IMR-90 (cell line): ENCODE measurements around the gene AADACL3. TPM values are rescaled to one million over a fixed set of nuclear protein-coding genes. Genes with fewer than 3 reads are reported as not detected.

ENCODE experiments used
- ATAC-seq: fragments of 200-7000 bp; cut with Tn5 transposase; 2 replicates; pipeline ENCODE4 v1.9.1; 2020; ENCODE audit warnings: low read depth, mild to moderate bottlenecking, moderate library complexity
- BruUV-seq: library from RNA; stranded (reverse); fragments of 400-500 nt; replicated peaks from 2 replicates; lab custom pipeline; 2021; lab: Mats Ljungman, UMichigan
- CTCF ChIA-PET: fragments of 300-600 bp; formaldehyde crosslinking; extraction: SDS; loops from one replicate; lab custom pipeline; 2021; ENCODE audit warnings: antibody characterized with exemption; lab: Yijun Ruan, JAX
- POLR2A ChIA-PET: fragments of 300-600 bp; sonication (Branson Sonifier 250); formaldehyde crosslinking; loops from one replicate; lab custom pipeline; 2022; ENCODE audit warnings: antibody characterized with exemption; ENCODE audit not compliant: unreplicated experiment; lab: Charles Lee
- DNase-seq: peaks from one replicate; pipeline ENCODE4 v3.0.0; 2013
- H2AFZ ChIP-seq: replicated peaks from 2 replicates; pipeline ENCODE3; 2013; ENCODE audit warnings: low read length, mild to moderate bottlenecking; ENCODE audit not compliant: poor library complexity
- H2AK5ac ChIP-seq: 2 replicates; pipeline ENCODE4 v1.6.1; 2013; ENCODE audit warnings: low read depth, low read length, inconsistent platforms
- H2AK9ac ChIP-seq: replicated peaks from 2 replicates; pipeline ENCODE3; 2013; ENCODE audit warnings: mild to moderate bottlenecking, low read depth, low read length, moderate library complexity; ENCODE audit not compliant: poor library complexity
- H2BK120ac ChIP-seq: 2 replicates; pipeline ENCODE4 v1.6.1; 2013; ENCODE audit warnings: low read depth, low read length, inconsistent platforms
- H2BK15ac ChIP-seq: 3 replicates; pipeline ENCODE4 v1.6.1; 2013; ENCODE audit warnings: low read depth, low read length, inconsistent platforms
- H2BK20ac ChIP-seq: 2 replicates; pipeline ENCODE4 v1.6.1; 2013; ENCODE audit warnings: low read depth, mild to moderate bottlenecking, inconsistent platforms, low read length, moderate library complexity
- H2BK5ac ChIP-seq: 2 replicates; pipeline ENCODE4 v1.6.1; 2013; ENCODE audit warnings: mild to moderate bottlenecking, low read depth, low read length, inconsistent platforms; ENCODE audit not compliant: poor library complexity, severe bottlenecking
- H3K14ac ChIP-seq: replicated peaks from 2 replicates; pipeline ENCODE4 v1.6.1; 2013; ENCODE audit warnings: low read depth, low read length, inconsistent platforms
- H3K18ac ChIP-seq: 2 replicates; pipeline ENCODE4 v1.6.1; 2013; ENCODE audit warnings: low read depth, low read length, control low read depth
- H3K23ac ChIP-seq: 2 replicates; pipeline ENCODE4 v1.6.1; 2013; ENCODE audit warnings: low read depth, low read length, inconsistent platforms
- H3K27ac ChIP-seq: 2 replicates; pipeline ENCODE4 v1.5.1; 2013; ENCODE audit warnings: mild to moderate bottlenecking, control low read depth, low read length; ENCODE audit not compliant: insufficient read depth
- H3K27me3 ChIP-seq: 2 replicates; pipeline ENCODE4 v1.6.1; 2013; ENCODE audit warnings: low read length; ENCODE audit not compliant: control insufficient read depth, insufficient read depth
- H3K36me3 ChIP-seq: 2 replicates; pipeline ENCODE4 v1.6.1; 2013; ENCODE audit warnings: low read length, mixed read lengths; ENCODE audit not compliant: control insufficient read depth, insufficient read depth
- H3K4ac ChIP-seq: 2 replicates; pipeline ENCODE4 v1.6.1; 2013; ENCODE audit warnings: low read depth, low read length, inconsistent platforms
- H3K4me1 ChIP-seq: 2 replicates; pipeline ENCODE4 v1.6.1; 2013; ENCODE audit warnings: low read length, mixed read lengths; ENCODE audit not compliant: control insufficient read depth, insufficient read depth
- H3K4me2 ChIP-seq: 2 replicates; pipeline ENCODE4 v1.6.1; 2013; ENCODE audit warnings: low read depth, mild to moderate bottlenecking, control low read depth, low read length, moderate library complexity
- H3K4me3 ChIP-seq: 2 replicates; pipeline ENCODE4 v1.5.1; 2013; ENCODE audit warnings: low read depth, mild to moderate bottlenecking, control low read depth, low read length, moderate library complexity; ENCODE audit not compliant: insufficient read depth
- H3K56ac ChIP-seq: 2 replicates; pipeline ENCODE4 v1.6.1; 2013; ENCODE audit warnings: low read length, inconsistent platforms; ENCODE audit not compliant: insufficient read depth; ENCODE audit errors: extremely low read depth
- H3K79me1 ChIP-seq, 2 experiments: 2 replicates each; pipeline ENCODE4 v1.6.1; 2013; ENCODE audit warnings: low read length in 2 of 2, inconsistent platforms in 1 of 2, low read depth in 1 of 2
- H3K9ac ChIP-seq: 2 replicates; pipeline ENCODE4 v1.6.1; 2013; ENCODE audit warnings: low read depth, low read length, control low read depth
- H3K9me1 ChIP-seq: 2 replicates; pipeline ENCODE4 v1.6.1; 2013; ENCODE audit warnings: low read length, inconsistent platforms; ENCODE audit not compliant: insufficient read depth
- H3K9me3 ChIP-seq: 2 replicates; pipeline ENCODE4 v1.6.1; 2013; ENCODE audit warnings: low read length; ENCODE audit not compliant: control insufficient read depth, insufficient read depth
- H4K20me1 ChIP-seq: 2 replicates; pipeline ENCODE4 v1.6.1; 2013; ENCODE audit warnings: low read length, inconsistent platforms; ENCODE audit not compliant: insufficient read depth
- H4K5ac ChIP-seq: 2 replicates; pipeline ENCODE4 v1.6.1; 2013; ENCODE audit warnings: mild to moderate bottlenecking, low read depth, low read length, control low read depth
- H4K8ac ChIP-seq, 2 experiments: 2 replicates each; pipeline ENCODE4 v1.6.1; 2013; ENCODE audit warnings: low read depth in 2 of 2, low read length in 2 of 2, control low read depth in 1 of 2, inconsistent platforms in 1 of 2
- H4K91ac ChIP-seq: 2 replicates; pipeline ENCODE4 v1.6.1; 2013; ENCODE audit warnings: low read depth, low read length, inconsistent platforms; ENCODE audit not compliant: insufficient read depth
- CEBPB ChIP-seq: IDR thresholded peaks from 2 replicates; pipeline ENCODE4 v1.6.1; 2012; ENCODE audit warnings: low read depth, low read length, improper control_type of control experiment
- CTCF ChIP-seq: conservative IDR thresholded peaks from 2 replicates; pipeline ENCODE4 v1.5.1; 2012; ENCODE audit warnings: mild to moderate bottlenecking, low read depth, low read length, improper control_type of control experiment
- ELK1 ChIP-seq: fragments of 150-350 bp; IDR thresholded peaks from 2 replicates; pipeline ENCODE4 v1.6.1; 2016; ENCODE audit warnings: low read depth, mild to moderate bottlenecking, low read length, moderate library complexity, borderline replicate concordance
- FOS ChIP-seq: fragments of 150-350 bp; IDR thresholded peaks from 2 replicates; pipeline ENCODE4 v1.6.1; 2016; ENCODE audit warnings: low read depth, low read length
- MAFK ChIP-seq: IDR thresholded peaks from 2 replicates; pipeline ENCODE4 v1.6.1; 2012; ENCODE audit warnings: low read depth, low read length, improper control_type of control experiment
- MAZ ChIP-seq: IDR thresholded peaks from 2 replicates; pipeline ENCODE4 v1.6.1; 2012; ENCODE audit warnings: low read depth, mild to moderate bottlenecking, low read length, improper control_type of control experiment, moderate library complexity, borderline replicate concordance
- MXI1 ChIP-seq: IDR thresholded peaks from 2 replicates; pipeline ENCODE4 v1.6.1; 2012; ENCODE audit warnings: low read depth, mild to moderate bottlenecking, low read length, moderate library complexity, borderline replicate concordance
- NFE2L2 ChIP-seq: fragments of 150-350 bp; IDR thresholded peaks from 2 replicates; pipeline ENCODE4 v1.6.1; 2016; ENCODE audit warnings: low read depth, mild to moderate bottlenecking, low read length
- POLR2A ChIP-seq: IDR thresholded peaks from 2 replicates; pipeline ENCODE4 v1.6.1; 2012; ENCODE audit warnings: mild to moderate bottlenecking, low read depth, low read length
- RAD21 ChIP-seq: IDR thresholded peaks from 2 replicates; pipeline ENCODE4 v1.6.1; 2012; ENCODE audit warnings: low read length, improper control_type of control experiment
- RCOR1 ChIP-seq: IDR thresholded peaks from 2 replicates; pipeline ENCODE4 v1.6.1; 2012; ENCODE audit warnings: mild to moderate bottlenecking, low read length, improper control_type of control experiment; ENCODE audit not compliant: insufficient replicate concordance
- RFX5 ChIP-seq: IDR thresholded peaks from 2 replicates; pipeline ENCODE4 v1.8.0; 2012; ENCODE audit warnings: low read depth, mild to moderate bottlenecking, low read length, moderate library complexity
- SMC3 ChIP-seq: fragments of 150-350 bp; IDR thresholded peaks from 2 replicates; pipeline ENCODE4 v1.6.1; 2016; ENCODE audit warnings: low read depth, mild to moderate bottlenecking, antibody characterized with exemption, low read length, moderate library complexity
- USF2 ChIP-seq: fragments of 150-350 bp; IDR thresholded peaks from 2 replicates; pipeline ENCODE4 v1.6.1; 2017; ENCODE audit warnings: mild to moderate bottlenecking, antibody characterized with exemption, low read length, low read depth
- WGBS, 2 experiments: methylation state at CpG; one replicate each; pipeline versions ENCODE4 v1.1.5 to v1.1.7; 2013; ENCODE audit warnings: missing lambda C conversion rate in 2 of 2; ENCODE audit not compliant: insufficient read length in 1 of 2; ENCODE audit errors: extremely low coverage in 2 of 2; 5-methylcytosine and 5-hydroxymethylcytosine counted together
- dilution Hi-C: fragments of 300-500 bp; cut with HindIII; formaldehyde crosslinking; loops from one replicate; pipeline ENCODE4 v1.14.3; 2018; ENCODE audit warnings: low sequenced_read_pairs; ENCODE audit not compliant: unreplicated experiment
- in situ Hi-C: fragments of 300-500 bp; cut with MboI; formaldehyde crosslinking; loops from 3 replicates; pipeline ENCODE4 v1.14.3; 2019; ENCODE audit warnings: low sequenced_read_pairs, inconsistent platforms, mixed read lengths
- intact Hi-C: fragments of 100-400 bp; cut with micrococcal nuclease; formaldehyde crosslinking; loops from 2 replicates; pipeline ENCODE4 v1.10.0; 2022
- polyA plus RNA-seq, 3 experiments: library from polyadenylated mRNA; depleted of rRNA; stranded (reverse); fragments of >200 nt; gene quantifications; 2 replicates each; pipeline ENCODE4 v1.2.3, GENCODE V29; 2012; ENCODE audit warnings: low replicate concordance in 1 of 3
- total RNA-seq: library from RNA; depleted of rRNA; stranded (reverse); fragments of >200 nt; gene quantifications from 2 replicates; pipeline ENCODE4 v1.2.3, GENCODE V29; 2012

The AADACL3 gene
- total and polyA plus RNA-seq, 2 of the 4 experiments (the other 2 are of a cell fraction) = not detected

GRCh38 chr1:12714710-12715475 is 1.0 kb upstream of the AADACL3 start:
- H2AFZ ChIP-seq = no peak overlapping the region
- no TSS peak for BruUV-seq
- H3K36me3 ChIP-seq = no peaks in the 10 kb centered on the region
- H3K4me1 ChIP-seq = no peaks in the 10 kb centered on the region
- no peaks in the 10 kb centered on the region for H4K20me1 ChIP-seq
- no peaks in the 10 kb centered on the region for H3K27me3 ChIP-seq
- no peak overlapping the region for H3K18ac ChIP-seq
- WGBS, 2 experiments = 43% methylated on average over 2 of the region's 3 CpGs; no CpG with 5 or more reads in 1 of the 2 experiments
- no peak overlapping the region for H3K9ac ChIP-seq
- DNase-seq = no peak
- intact Hi-C loops (no loop called here), dilution Hi-C loops (no loop called here), in situ Hi-C loops (no loop called here)
- no peak overlapping the region for H2BK20ac ChIP-seq
- ChIA-PET CTCF (no interaction called here), POLR2A (no interaction called here)
- H2BK120ac ChIP-seq = no peak overlapping the region
- H3K56ac ChIP-seq = no peak overlapping the region; the same call in 1 of the 2 replicates
- TF ChIP-seq CEBPB (no peak), FOS (no peak), NFE2L2 (no peak), USF2 (no peak), RAD21 (no peak), MAFK (no peak), MXI1 (no peak), POLR2A (no peak), RFX5 (no peak), ELK1 (no peak), RCOR1 (no peak), SMC3 (no peak), CTCF (no peak), MAZ (no peak)
- no peak overlapping the region for H2AK5ac ChIP-seq
- no peak overlapping the region for H4K91ac ChIP-seq
- H3K9me3 ChIP-seq = no peaks in the 10 kb centered on the region
- H2BK15ac ChIP-seq = no peak overlapping the region
- no peak overlapping the region for H2AK9ac ChIP-seq
- no peak overlapping the region for H2BK5ac ChIP-seq
- no peak for ATAC-seq
- H3K4me2 ChIP-seq = no peak overlapping the region
- no peak overlapping the region for H3K27ac ChIP-seq
- no peak overlapping the region for H3K4me3 ChIP-seq
- no peak overlapping the region for H4K8ac ChIP-seq
- no peak overlapping the region for H3K14ac ChIP-seq
- no peak overlapping the region for H3K4ac ChIP-seq
- no peaks in the 10 kb centered on the region for H3K9me1 ChIP-seq
- no peak overlapping the region for H4K5ac ChIP-seq
- H3K79me1 ChIP-seq = no peaks in the 10 kb centered on the region
- H3K23ac ChIP-seq = no peak overlapping the region
